GM19452 (cell line): ENCODE data around the gene SERPINB3.
A peak's percentile ranks its signal among the peaks of the same experiment; 100 is the strongest.
"Not testable (repeated sequence)": the region's sequence is repeated elsewhere in the genome, so short reads cannot be mapped to it uniquely, and the experiment has no call there.

Source experiments
- ATAC-seq: cut with Tn5 transposase; IDR thresholded peaks from one replicate; pipeline ENCODE4 v1.9.1; 2021; ENCODE audit not compliant: unreplicated experiment

Gene SERPINB3

DNA sequence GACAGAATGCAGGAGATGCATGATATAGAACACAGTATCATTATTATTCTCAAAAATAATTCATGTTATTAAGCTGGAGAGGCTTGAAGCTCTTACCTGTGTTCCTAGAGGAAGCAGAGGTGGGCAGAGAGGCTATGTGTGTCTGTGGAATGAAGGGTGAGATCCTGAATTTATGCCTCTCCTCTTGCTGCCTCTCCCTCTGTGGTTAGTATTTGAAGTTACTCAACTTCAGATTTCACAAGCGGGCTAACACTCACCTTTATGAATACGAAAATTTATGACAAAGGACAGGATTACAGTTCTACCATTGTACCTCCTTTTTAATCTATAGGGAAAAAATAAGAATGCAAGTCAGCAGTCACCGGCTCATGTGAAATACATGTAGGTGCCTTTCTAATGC is at the start of gene SERPINB3:
SERPINB3 (minus strand) TSS at position 144 of the 400 bp plus-strand sequence. CDS start 677 bp downstream, outside the sequence.
- ATAC-seq = not testable (repeated sequence)

DNA sequence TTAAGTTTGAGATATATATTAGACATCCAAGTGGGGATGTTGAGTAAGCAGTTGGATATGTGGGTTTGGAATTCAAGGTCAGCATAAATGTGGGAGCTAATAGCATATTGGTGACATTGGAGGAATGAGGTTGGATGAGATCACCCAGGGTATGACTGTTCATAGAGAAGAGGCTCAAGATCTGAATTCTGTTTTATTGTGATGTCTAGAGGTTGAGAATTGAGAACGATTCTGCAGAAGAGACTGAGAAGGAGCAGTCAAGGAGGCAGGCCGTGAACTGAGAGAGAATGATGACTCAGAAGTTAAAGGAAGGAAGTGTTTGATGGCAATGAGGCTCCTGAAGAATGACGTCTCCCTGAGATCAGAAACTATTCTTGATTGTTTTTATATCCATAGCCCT is 47.0 kb upstream of the SERPINB3 start:
- no peak for ATAC-seq

DNA sequence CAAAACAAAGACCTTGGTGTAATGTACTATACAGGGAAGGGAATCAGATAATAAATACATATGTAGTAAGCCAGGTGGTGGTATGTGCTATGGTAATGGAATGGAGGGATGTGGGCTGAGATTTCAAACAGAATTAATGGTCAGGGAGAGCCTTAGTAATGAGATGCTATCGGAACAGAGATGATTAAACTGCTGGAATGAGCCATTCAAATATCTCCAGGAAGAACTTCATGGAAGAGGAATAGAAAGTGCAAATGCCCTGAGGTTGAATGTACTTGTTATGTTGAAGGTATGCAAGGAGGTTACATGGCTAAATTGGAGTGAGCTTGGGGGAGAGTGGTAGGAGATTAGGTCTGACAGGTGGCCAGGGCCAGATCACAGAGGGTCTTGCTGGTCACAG is 46.1 kb upstream of the SERPINB3 start:
- ATAC-seq = no peak

DNA sequence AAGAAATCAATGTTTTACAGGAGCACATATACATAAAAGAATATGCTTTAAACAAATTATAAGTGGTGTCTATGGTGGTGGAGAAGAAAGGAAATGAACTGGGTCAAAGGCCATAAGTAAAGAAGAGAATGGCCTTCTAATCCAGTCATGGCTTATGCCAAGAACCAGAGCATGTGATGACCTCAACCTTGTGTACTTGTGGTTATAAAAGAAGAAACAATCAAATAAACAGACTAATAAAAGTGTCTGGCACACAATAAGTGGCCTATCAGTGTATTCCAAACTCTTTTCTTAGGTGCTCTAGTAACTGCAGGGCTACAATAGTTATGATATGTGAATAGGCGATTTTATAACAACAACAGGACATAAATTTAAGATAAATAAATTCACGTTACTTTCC is 43.7 kb upstream of the SERPINB3 start:
- ATAC-seq = no peak

DNA sequence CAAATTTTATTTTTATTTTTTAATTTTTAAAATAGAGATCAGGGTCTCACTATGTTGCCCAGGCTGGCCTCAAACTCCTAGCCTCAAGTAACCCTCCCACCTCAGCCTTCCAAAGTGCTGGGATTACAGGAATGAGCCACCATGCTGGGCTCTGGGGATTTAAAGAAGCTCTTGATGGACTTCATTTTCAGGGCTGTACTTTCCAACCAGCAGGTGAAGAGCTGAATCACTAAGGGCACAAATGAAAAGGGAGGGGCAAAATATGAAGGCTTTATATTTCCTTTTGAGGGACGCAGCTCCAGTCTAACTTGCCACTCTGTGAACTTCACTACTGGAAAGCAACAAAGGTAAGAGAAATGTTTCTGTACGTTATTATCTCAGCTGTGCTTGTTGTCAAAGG is 41.0 kb upstream of the SERPINB3 start, which contains the start of gene SERPINB11:
SERPINB11 (plus strand) TSS at position 301 of the 400 bp plus-strand sequence. CDS start 7,234 bp downstream, outside the sequence.
- no peak for ATAC-seq

DNA sequence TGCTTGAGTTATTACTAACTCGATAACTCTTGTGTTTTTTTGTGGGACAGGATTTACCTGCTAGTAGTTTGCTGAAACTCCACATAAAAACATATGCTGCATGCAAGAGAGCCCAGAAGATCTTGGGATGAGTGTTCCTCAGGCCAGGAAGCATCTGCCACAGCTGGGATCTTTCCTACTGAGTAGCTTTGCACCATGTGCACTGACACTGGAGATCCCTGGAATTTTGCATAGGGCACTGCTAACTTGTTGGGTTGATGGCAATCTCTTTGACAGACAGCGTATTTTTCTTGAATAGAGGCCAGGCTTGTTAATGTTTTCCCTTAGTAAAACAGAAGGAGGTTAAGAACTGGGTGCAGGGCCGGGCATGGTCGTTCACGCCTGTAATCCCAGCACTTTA is 40.3 kb upstream of the SERPINB3 start:
- ATAC-seq = no peak

DNA sequence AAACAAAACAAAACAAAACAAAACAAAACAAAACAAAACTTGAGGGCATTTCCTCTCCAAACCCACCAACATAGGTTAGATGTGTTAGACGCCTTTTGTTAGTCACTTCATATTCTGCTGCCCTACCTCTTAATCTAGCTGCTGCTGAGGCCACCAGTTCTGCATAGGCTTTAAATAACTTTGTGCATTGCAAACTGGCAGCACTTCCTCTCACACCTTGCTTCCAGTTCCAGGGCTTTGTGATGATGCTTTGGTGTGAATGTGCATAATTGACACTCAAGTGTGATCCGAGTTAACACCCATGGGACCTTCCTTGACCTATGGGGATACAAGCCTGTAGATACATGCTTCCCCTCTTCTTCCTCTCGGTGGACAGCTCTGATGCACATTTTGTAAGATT is 38.8 kb upstream of the SERPINB3 start:
- ATAC-seq = no peak

DNA sequence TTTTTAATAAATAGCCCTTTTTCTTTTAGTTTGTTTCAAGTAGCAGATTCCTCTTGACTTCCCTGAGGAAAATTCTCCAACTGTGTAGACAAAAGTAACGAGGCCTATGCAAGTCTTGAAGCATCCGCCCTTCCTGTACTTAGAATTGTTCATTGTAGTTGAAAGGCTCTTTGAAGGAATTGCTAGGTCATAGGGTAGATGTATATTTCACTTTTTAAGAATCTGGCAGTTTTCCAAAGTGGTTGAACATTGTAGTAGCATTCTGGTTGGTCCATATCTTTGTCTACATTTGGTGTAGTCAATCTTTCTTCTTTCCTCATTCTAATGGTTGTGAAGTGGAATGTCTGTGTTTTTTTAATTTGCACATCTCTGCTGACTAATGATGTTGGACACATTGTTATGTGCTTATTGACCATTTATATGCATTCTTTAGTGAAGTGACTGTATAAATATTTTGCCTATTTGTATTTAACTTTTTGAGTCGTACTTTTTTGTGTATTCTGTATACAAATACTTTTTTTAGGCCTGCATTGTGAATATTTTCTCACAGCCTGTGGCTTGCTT is 35.5 kb upstream of the SERPINB3 start:
- no peak for ATAC-seq

DNA sequence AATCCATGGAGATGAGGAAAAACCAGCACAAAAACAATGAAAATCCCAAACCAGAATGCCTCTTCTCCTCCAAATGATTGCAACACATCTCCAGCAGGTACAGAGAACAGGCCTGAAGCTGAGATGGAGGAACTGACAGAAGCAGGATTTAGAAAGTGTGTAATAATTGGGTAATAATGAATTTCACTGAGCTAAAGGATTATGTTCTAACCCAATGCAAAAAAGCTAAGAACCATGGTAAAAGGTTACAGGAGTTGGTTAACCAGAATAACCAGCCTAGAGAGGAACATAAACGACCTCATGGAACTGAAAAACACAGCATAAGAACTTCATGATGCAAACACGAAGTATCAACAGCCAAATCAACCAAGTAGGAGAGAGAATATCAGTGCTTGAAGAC is 27.4 kb upstream of the SERPINB3 start:
- ATAC-seq = no peak

DNA sequence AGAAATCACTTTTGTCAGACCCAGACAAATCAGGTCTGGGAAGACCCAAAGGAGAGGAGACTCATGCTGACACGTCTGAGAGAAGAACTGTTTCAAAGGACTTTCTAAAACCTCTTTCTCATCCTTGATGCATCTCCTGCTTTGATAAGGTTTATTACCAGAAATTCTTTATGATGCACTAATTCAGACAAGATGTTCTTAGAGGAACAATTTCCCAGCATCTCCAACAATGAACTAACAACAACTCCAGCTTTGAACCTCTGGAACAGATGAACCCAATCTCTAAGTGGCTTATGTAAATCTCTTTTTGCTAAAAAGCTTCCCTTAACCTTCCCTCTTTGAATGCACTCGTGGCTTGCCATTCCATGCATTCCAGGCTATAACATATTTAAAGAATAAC is 25.2 kb upstream of the SERPINB3 start:
- ATAC-seq = no peak

DNA sequence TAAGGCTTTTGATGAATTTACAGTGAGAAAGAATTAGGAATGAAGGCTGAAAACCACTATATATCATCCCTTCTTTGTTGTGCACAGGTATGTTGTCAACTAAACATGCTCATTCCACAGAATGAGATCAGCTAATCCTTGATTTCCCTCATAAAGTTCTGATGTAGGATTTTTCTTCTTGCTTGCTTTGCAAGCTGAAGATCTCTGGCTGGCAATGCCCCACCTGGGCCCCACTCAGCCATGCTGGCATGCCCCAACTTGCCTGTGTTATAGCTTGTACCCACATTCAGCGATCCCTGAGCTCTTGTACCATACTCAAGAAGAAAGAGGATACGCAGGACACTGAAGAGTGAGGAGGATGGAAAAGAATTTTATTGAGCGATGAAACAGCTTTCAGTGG is 23.0 kb upstream of the SERPINB3 start:
- no peak for ATAC-seq

DNA sequence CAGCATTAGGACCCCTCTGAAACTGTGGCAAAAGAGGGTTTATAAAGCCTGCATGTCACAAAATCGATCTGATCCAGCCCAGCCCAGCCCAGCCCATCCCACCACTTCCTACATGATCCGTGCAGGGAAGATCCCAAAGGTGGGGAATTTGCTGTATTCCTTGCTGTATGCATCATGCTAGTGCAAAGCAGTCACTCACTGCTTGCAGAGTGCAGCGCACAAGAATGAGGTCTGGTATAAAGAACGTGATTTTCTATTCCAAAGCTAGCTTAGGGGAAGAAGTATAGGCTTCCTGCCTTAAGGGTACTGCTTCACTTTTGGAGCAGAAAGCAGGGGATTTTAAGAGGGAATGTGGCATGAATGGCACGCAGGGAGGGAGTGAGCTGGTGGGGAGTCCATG is 22.2 kb upstream of the SERPINB3 start:
- no peak for ATAC-seq

DNA sequence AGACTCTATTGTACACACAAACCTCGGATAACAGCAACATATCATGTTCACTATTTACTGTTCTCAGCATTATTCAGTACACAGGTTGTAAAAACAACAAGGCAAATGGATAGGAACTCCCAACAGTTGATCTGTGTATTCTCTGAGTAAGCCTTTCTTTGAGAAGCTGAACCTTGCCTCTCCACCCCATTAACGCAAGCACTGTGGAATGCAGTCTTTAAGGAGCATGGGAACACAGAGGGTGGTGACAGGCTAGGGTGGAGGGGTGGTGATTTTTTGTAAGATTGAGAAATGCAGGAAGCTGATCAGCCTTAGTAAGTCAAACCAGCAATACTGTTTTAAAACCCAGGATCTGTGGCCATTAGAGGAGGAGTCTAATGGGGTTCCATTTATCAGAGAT is 21.5 kb upstream of the SERPINB3 start:
- ATAC-seq = no peak

DNA sequence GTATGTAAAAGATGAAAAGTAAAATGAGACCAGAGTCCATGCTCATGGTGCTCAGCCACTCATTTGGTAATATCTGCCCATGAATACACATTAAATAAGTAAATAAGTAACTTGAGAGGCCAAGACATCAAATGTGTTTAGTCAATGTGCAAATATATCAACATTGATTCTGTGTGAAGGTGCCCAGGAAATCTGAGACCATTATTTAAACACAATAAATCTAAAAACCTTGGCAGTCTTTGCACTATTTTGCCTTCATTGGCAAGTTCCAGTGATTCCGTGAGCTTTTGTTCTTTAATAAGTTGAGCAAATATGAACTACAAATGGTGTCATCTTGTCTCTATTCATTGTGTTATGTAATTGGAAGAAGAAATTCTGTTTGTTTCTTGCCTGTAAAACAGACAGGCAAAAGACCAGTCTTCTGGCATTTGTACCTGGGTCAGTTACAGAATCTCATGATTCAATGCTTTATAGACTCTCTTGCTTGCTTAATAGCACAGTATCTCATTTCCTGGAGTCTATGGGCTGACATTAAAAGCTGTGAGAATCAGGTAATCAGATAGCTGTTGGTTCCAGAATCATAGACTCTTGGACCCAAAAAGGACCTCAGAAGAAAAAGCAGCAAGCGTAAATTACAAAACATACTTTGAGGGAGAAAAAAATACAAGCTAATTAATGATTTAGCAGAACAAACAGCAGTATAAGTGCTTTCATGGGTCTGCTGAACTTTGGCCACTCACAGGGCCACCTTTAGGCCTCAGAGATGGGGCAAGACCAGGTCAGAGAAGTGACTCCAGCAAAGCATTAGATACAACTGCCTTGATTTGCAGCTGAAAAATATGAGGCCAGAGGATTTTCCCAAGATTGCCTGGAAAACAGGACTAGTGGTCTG is 20.0 kb upstream of the SERPINB3 start:
- no peak for ATAC-seq

DNA sequence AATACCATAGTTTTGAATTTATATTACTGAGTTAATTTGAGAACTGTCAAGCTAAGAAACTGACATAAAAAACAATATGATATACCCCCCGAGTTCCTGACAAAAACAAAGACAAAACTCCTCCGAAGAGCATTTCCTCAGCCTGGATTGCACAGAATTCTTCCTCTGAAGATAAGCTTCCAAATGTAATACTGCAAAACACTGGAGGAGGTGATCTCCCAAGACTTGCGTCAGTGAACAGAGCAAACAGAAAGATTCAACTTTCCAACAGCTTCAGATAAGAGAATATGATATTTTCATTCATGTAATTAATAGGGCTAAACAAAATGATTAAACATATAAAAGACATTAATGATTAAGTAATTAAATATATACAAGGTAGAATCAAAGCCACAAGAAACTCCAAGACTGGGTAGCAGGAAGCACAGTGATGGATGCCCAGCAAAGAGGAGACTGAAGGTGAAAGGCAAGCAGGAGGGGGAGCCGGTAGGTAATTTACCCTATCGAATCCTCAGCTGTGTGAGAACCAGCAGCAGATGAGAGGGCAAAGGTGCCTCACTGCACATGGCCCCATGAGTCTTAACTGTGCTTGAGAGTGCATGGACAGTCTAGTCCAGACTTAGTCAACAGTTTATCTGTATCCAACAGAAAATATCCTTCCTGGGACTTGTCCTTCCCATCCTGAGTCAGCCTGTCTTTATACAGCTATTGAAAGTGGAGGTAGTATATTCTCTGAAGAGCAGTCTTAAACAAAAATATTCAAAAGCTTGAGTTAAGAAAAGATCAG is 18.3 kb upstream of the SERPINB3 start:
- no peak for ATAC-seq

DNA sequence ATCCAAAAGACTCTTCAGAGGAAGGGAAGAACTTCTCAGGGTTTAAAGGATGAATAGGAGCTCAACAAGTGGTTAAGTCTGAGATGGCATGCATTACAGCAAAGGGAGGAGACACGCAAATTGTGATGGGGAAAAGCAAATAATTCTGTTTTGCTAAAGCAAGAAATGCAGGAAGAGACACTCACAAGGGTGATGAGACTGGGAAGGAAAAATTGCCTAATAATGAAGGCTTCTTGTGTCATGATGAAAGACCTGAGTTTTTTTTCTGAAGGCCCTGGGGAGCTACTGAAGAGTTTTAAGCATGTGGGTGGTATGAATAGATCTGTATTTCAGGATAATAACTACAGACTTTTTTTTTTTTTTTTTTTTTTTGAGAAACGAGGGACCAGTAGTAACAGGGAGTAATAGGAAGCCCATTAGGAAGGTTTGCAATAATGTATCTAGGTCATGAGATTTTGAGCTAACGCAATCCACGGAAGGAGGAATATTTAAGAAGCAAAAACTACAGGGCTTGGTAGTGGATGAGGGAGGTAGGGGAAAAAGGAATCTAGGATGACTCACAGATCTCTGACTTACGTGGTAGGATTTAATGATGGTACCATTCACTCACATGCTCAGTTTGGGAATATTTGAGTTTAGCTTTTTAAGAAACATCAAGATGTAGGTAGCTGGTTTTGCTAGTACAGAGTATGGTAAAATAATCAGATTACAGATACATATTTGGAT is 16.0 kb upstream of the SERPINB3 start:
- no peak for ATAC-seq

DNA sequence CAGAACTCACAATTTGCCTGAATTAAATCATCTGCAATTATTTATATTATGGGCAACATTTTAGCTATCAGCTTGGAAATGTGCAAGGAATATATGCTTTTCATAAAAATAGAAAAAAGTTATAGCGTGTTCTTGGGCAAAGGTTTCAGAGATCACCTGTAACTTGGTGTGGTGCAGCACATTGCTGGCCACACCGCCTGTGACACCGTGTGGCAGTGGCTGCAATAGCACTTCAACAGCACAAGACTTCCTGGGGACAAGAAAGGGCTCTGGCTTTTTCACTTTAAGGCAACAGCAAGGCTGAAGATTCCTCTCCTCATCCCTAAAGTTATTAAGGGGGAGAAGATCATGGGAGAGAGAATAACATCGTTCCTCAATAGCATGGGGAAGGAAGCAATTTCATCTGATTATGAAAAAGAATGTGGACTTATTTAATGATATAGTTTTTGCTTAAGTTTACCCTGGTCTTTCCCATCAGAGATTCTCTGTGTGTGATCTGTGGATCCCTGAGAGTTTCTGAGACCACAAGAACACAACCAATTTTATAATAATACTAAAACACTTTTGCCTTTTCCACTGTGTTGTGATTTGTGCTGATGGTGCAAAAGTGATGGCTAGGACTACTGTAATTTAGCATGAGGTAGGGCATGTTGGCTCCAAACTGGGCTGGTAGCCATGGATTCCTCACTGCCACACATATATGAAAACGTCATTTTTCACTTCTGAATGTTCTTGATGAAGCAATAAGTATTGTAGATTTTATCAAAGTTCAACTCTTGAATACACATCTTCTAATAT is 15.0 kb upstream of the SERPINB3 start:
- ATAC-seq = peak; percentile 69

DNA sequence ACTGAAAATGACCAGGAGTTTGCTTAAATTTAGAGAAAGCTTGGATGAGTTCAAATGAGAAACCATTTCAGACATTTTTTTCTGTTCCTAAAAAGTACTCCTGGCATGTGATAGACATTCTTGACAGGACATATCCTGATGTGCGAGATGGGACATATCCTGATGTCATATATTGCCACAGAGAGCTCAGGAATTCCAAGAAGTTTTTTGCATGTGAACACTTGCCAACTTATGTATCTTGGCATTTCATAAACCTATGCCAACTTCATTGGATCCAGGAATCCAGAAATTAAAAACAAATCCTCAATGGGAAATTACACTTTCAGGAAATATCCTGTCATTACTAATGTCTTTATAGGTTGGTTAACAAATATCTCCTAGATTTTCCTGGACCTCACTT is 2.9 kb upstream of the SERPINB3 start:
- ATAC-seq = no peak

DNA sequence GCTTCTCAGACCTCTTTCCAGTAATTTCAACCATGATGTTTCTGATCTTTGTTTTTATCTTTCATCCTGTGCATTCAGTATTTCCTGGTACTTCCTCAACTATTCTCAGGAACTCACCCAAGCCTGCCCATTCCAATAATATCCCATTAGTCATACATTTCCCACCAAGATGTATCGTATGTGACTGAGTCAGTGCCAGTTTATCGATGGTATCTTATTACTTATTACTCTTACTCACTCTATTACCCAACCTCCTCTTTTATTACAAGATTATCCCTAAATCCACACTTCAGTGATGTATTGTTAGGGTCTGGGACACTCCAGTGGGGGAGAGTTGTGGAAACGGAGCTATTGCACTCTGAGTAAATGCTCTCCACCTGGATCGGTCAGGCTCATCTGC is 2.8 kb downstream of the SERPINB3 start:
- ATAC-seq = not testable (repeated sequence)

DNA sequence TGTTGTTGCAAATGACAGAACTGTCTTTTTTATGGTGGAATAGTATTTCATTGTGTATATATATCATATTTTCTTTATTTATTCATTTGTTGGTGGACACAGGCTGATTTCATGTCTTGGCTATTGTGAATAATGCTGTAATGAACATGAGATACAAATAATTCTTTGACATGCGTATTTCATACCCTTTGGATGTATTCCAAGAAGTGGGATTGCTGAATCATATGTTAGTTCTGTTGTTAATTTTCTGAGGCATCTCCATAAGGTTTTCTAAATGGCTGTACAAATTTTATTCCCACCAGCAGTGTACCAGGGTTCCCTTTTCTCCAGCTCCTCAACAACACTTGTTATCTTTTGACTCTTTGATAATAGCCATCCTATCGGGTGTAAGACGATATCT is 11.4 kb downstream of the SERPINB3 start:
- ATAC-seq = not testable (repeated sequence)
